ENCODE measurements around the gene KPNA2.

GRCh38 chr17:68094481-68095078 lies 59.0 kb downstream of the KPNA2 start:
- TF ChIP-seq CTCF (IDR thresholded peaks at IDR 0.05) (no peak), POLR2A (IDR thresholded peaks at IDR 0.05) (no peak)

All from uterus (tissue), 2 donors.